Lower leg skin (tissue), 3 donors: ENCODE data around the gene BRINP1.

Experiments
- CTCF ChIP-seq, 3 donors: fragments of 450-650 bp; IDR thresholded peaks; one replicate each; pipeline ENCODE4 v1.5.1; 2016; ENCODE audit warnings: antibody characterized with exemption in 3 of 3, mild to moderate bottlenecking in 3 of 3, moderate library complexity in 2 of 3
- POLR2A ChIP-seq, 2 donors: fragments of 450-650 bp; IDR thresholded peaks; one replicate each; pipeline ENCODE4 v1.6.1; 2016 to 2017; ENCODE audit warnings: antibody characterized with exemption in 2 of 2, mild to moderate bottlenecking in 1 of 2, moderate library complexity in 1 of 2

DNA sequence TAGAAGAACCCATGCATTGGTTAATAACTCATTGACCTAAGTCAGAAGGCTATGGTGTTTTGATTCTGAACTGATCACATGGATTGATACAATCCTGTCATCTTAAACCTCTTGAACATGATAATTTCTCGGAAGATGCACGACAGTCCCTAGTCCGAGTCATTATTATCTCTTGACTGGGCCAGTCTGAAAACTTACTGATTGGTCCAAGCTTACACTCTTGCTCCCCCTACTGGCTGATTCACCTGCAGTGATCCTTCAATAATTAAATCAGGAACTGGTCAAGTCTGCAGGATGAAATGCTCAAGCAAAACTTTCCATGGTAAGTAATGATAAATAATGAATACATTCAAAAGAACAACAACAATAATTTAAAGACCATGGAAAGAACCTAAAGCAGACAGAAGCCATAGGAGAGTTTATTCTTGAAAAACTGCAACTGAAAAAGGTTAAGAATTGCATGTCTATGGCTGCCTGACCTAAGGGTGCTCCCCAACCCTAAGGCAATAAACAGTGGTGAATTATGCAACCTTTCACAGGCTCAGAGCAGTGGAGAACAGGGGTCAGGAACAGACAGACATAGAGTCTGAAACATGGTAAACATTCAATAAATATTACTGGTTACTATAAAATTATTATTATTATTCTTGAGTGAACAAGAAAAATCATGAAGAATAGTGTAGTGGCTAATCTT lies 79.3 kb downstream of the BRINP1 start:
- TF ChIP-seq CTCF (IDR thresholded peaks at IDR 0.05), result peak in 1 of 3 donors; percentile 36
- TF ChIP-seq POLR2A (IDR thresholded peaks at IDR 0.05), result no peak
